Measurements from ENCODE around the gene PSD4. TPM values are rescaled to one million over a fixed set of nuclear protein-coding genes. Genes with fewer than 3 reads are reported as not detected.

PSD4 gene
- total and polyA plus RNA-seq, 2 of the 8 experiments (the other 6 are each of a cell fraction or from before 2014, with no cell fraction given): 0.53 to 1.2 TPM

- Histone ChIP-seq H3K27me3 (replicated peaks in 1 of 4; ENCODE audit: control insufficient read depth in 3 of 4, extremely low read depth in 1 of 4, insufficient read depth in 3 of 4, low read length in 3 of 4) (no peaks in the 10 kb centered on the region), H3K9me3 (ENCODE audit: insufficient read depth in 2 of 2, low read depth in 1 of 2, low read length in 1 of 2) (no peaks in the 10 kb centered on the region), H4K20me1 (replicated peaks in 1 of 2; ENCODE audit: control insufficient read depth in 1 of 2, insufficient read depth in 2 of 2, low read length in 2 of 2) (no peaks in the 10 kb centered on the region), H3K18ac (ENCODE audit: extremely low read depth, low read length) (no peak overlapping the region), H3K9ac (replicated peaks in 1 of 4; ENCODE audit: extremely low read depth in 1 of 4, low read depth in 3 of 4, low read length in 3 of 4) (no peak overlapping the region), H3K27ac (ENCODE audit: low read depth, low read length) (no peak overlapping the region), H3K4me3 (ENCODE audit: extremely low read depth in 1 of 4, insufficient read depth in 2 of 4, low read depth in 3 of 4, low read length in 4 of 4) (no peak overlapping the region), H2BK20ac (ENCODE audit: low read length) (no peak overlapping the region), H3K4me2 (ENCODE audit: insufficient read depth in 1 of 2, low read depth in 2 of 2, low read length in 2 of 2) (no peak overlapping the region), H2BK15ac (ENCODE audit: low read length) (no peak overlapping the region), H3K56ac (replicated peaks; ENCODE audit: insufficient read length, low read depth, low read length) (no peak overlapping the region), H2AFZ (ENCODE audit: low read length) (no peak overlapping the region), H3K79me2 (ENCODE audit: control insufficient read depth in 1 of 2, insufficient read depth in 2 of 2, low read length in 2 of 2) (no peaks in the 10 kb centered on the region), H3K14ac (ENCODE audit: insufficient read length) (no peak overlapping the region), H4K8ac (ENCODE audit: extremely low read depth, insufficient read depth, low read length) (no peak overlapping the region), H2BK120ac (replicated peaks; ENCODE audit: low read depth, low read length) (no peak overlapping the region), H2BK5ac (ENCODE audit: low read depth, low read length) (no peak overlapping the region), H3K79me1 (ENCODE audit: low read depth, low read length) (no peaks in the 10 kb centered on the region), H3K36me3 (ENCODE audit: control insufficient read depth in 2 of 4, insufficient read depth in 4 of 4, low read length in 3 of 4) (no peaks in the 10 kb centered on the region), H4K91ac (replicated peaks; ENCODE audit: insufficient read length, low read length) (no peak overlapping the region), H3K23ac (ENCODE audit: insufficient read length) (no peak overlapping the region), H4K5ac (ENCODE audit: insufficient read length, low read depth, low read length) (no peak overlapping the region), H2AK5ac (ENCODE audit: low read depth, low read length) (no peak overlapping the region), H3K23me2 (ENCODE audit: low read depth, low read length) (0 out of 2 replicates have a peak, but pooled peaks cover 2% of the 10 kb centered on the region), H2BK12ac (ENCODE audit: low read depth, low read length) (no peak overlapping the region), H3K4me1 (replicated peaks in 1 of 4; ENCODE audit: control insufficient read depth in 3 of 4, insufficient read depth in 4 of 4, low read length in 3 of 4) (peaks cover 0 to 6% (median 2%) of the 10 kb centered on the region in 4 experiments; a peak in 3 of 7 replicates), H3K4ac (replicated peaks; ENCODE audit: insufficient read length, low read depth, low read length) (no peak overlapping the region)
- no peak for DNase-seq (ENCODE audit: low read depth in 1 of 2, low spot score in 2 of 2)
- CTCF ChIA-PET (ENCODE audit: partially characterized antibody): interaction anchor here (0.7 to 3.9 kb wide), 9 partner anchors 8 to 45 kb away, joined by 3 to 34 read pairs (median 6); no protein-coding TSS in a partner anchor
- POLR2A ChIA-PET (ENCODE audit: partially characterized antibody): interaction anchor here (1.0 kb wide), 1 partner anchor 22 kb away, joined by 3 read pairs; no protein-coding TSS in a partner anchor
- WGBS, 2 experiments (ENCODE audit: extremely low coverage in 1 of 2, insufficient coverage in 1 of 2, insufficient read length in 1 of 2, insufficient replicate concordance in 2 of 2, low coverage in 1 of 2, low lambda C conversion rate in 2 of 2, missing lambda C conversion rate in 1 of 2): 83% methylated on average over 17 of the region's 17 CpGs; no CpG with 5 or more reads in 1 of the 2 experiments
- FAIRE-seq: no peak
- TF ChIP-seq, protein P1, sequence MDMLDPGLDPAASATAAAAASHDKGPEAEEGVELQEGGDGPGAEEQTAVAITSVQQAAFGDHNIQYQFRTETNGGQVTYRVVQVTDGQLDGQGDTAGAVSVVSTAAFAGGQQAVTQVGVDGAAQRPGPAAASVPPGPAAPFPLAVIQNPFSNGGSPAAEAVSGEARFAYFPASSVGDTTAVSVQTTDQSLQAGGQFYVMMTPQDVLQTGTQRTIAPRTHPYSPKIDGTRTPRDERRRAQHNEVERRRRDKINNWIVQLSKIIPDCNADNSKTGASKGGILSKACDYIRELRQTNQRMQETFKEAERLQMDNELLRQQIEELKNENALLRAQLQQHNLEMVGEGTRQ (IDR thresholded peaks at IDR 0.05; ENCODE audit: low read length): no peak
These were observed 6.6 kb downstream of the PSD4 start for GRCh38 chr2:113180131-113180946.
